Adrenal gland (tissue), 12 donors: ENCODE measurements around the gene TPP2. TPM values are rescaled to one million over a fixed set of nuclear protein-coding genes. Genes with fewer than 3 reads are reported as not detected.

Experiments used
- DNase-seq, 7 donors: peaks; one replicate each; pipeline ENCODE4 v3.0.0-alpha.2; 2019 to 2020
- H3K27ac ChIP-seq, 5 donors: fragments of 200-600 bp; sonication (generic) in 4 of 5; 1 replicate in 3 of 5; 2 replicates in 2 of 5; pipeline versions ENCODE4 v1.5.1 to v1.8.0; 2016 to 2020; ENCODE audit warnings: mild to moderate bottlenecking in 1 of 5
- H3K27me3 ChIP-seq: fragments of 200-600 bp; 2 replicates; pipeline ENCODE4 v1.8.0; 2021
- H3K36me3 ChIP-seq, 2 donors: fragments of 200-600 bp; replicated peaks in 1 of 2; 1 replicate in 1 of 2; 2 replicates in 1 of 2; pipeline versions ENCODE4 v1.5.1 to v1.8.0; 2018 to 2022
- H3K4me1 ChIP-seq, 2 donors: fragments of 200-600 bp; replicated peaks in 1 of 2; 1 replicate in 1 of 2; 2 replicates in 1 of 2; pipeline versions ENCODE4 v1.5.1 to v1.8.0; 2018 to 2021
- H3K4me3 ChIP-seq, 4 donors: fragments of 200-600 bp; sonication (generic) in 3 of 4; one replicate each; pipeline ENCODE4 v1.5.1; 2016 to 2018
- H3K9me3 ChIP-seq, 3 donors: fragments of 200-600 bp; sonication (generic) in 1 of 3; replicated peaks in 1 of 3; 1 replicate in 2 of 3; 2 replicates in 1 of 3; pipeline versions ENCODE4 v1.5.1 to v1.8.0; 2016 to 2021
- CTCF ChIP-seq, 6 experiments: fragments of 450-650 bp in 4 of 6; fragments of 200-600 bp in 2 of 6; sonication (generic) in 1 of 6; IDR thresholded peaks; 1 replicate in 5 of 6; 2 replicates in 1 of 6; pipeline versions ENCODE4 v1.5.1 to v1.8.0; 2016 to 2021; ENCODE audit warnings: antibody characterized with exemption in 6 of 6, mild to moderate bottlenecking in 2 of 6, moderate library complexity in 1 of 6
- POLR2A ChIP-seq, 2 donors: fragments of 450-650 bp; IDR thresholded peaks; one replicate each; pipeline ENCODE4 v1.6.1; 2017; ENCODE audit warnings: antibody characterized with exemption in 2 of 2, mild to moderate bottlenecking in 2 of 2, moderate library complexity in 1 of 2
- WGBS, 4 donors: extraction: QIAGEN DNeasy Blood & Tissue Kit in 2 of 4; methylation state at CpG; one replicate each; pipeline versions ENCODE4 v1.1.5 to v1.1.7; 2013 to 2017; 5-methylcytosine and 5-hydroxymethylcytosine counted together
- intact Hi-C, 2 donors: fragments of 100-400 bp; cut with DNase I; formaldehyde crosslinking; loops; one replicate each; pipeline versions ENCODE4 v1.14.1 to v1.15.0; 2022 to 2023
- polyA plus RNA-seq, 3 donors: library from polyadenylated mRNA; stranded (reverse); fragments of 200-250 nt in 2 of 3; fragments of 350-450 nt in 1 of 3; fragmentation: Illumina TruSeq in 1 of 3; extraction: RNeasy Lipid Tissue Mini Kit (QIAGEN cat#74804) in 1 of 3; gene quantifications; one replicate each; pipeline ENCODE4 v1.2.3, GENCODE V29; 2013 to 2014
- total RNA-seq, 9 donors: library from RNA; depleted of rRNA in 4 of 9; stranded (reverse); fragments of >200 nt in 4 of 9; fragments of 120-200 nt in 1 of 9; fragmentation: NEBNext Ultra II Directional in 1 of 9; extraction: Animal tissue kit (Norgen Biotek cat#: 25700) in 1 of 9; gene quantifications; one replicate each; pipeline versions ENCODE4 v1.1.0 to v1.2.4, GENCODE V29; 2013 to 2023
- donor health status: healthy with polysubstance abuse.
- donor health status: Bipolar disorder and iron deficiency.
- donor health status: DM: yes; HTN: yes; CAD: no.
- donor health status: DM: no; HTN: no; CAD: no.
- donor health status: DM: no; HTN: no; CAD: no.
- donor health status: DM: yes; HTN: yes; CAD: no.

TPP2 gene
- total and polyA plus RNA-seq, 12 donors, result 13.8 to 50.6 (median 25.7) TPM

- Histone ChIP-seq H3K9me3 (no peaks in the 10 kb centered on the region), H3K27me3 (no peaks in the 10 kb centered on the region), H3K27ac (no peak overlapping the region), H3K4me3 (no peak overlapping the region), H3K36me3 (peaks cover 0 to 16% of the 10 kb centered on the region in 2 donors), H3K4me1 (no peaks in the 10 kb centered on the region)
- intact Hi-C loops, result no loop called here
- 71 to 79% (median 76%) methylated on average over 3 of the region's 3 CpGs for WGBS, 4 donors
- TF ChIP-seq CTCF (IDR thresholded peaks at IDR 0.05) (no peak), POLR2A (IDR thresholded peaks at IDR 0.05) (no peak)
- DNase-seq, result no peak
Measured at GRCh38 chr13:102682727-102683126, 85.9 kb downstream of the TPP2 start.

DNA sequence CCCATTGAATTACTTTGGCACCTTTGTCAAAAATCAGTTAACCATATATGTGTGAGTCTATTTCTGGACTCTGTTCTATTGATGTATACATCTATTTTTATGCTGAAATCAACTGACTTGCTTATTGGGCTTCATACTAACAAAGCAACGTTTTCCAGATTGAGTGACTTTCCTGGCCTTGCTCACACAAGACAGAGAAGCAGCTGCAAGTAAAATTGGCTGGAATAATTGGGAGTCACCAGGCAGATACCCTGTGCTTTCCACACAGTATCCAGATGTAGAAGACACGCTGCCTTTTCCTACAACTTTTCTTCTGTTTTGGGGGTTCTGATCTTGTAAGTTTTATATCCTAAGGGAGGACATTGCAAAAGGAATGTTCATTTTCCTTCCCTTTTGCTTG is 86.9 kb downstream of the TPP2 start:
- TF ChIP-seq CTCF (IDR thresholded peaks at IDR 0.05) (no peak), POLR2A (IDR thresholded peaks at IDR 0.05) (no peak)
- no peak for DNase-seq
- H3K4me3 ChIP-seq, result no peak overlapping the region
- WGBS, 4 donors, result 58 to 69% (median 63%) methylated on average over 2 of the region's 2 CpGs
- H3K4me1 ChIP-seq, result no peaks in the 10 kb centered on the region
- H3K36me3 ChIP-seq, result peaks cover 0 to 11% of the 10 kb centered on the region in 2 donors
- intact Hi-C loops, result no loop called here
- H3K27me3 ChIP-seq, result no peaks in the 10 kb centered on the region
- H3K27ac ChIP-seq, result no peak overlapping the region
- H3K9me3 ChIP-seq, result no peaks in the 10 kb centered on the region

DNA sequence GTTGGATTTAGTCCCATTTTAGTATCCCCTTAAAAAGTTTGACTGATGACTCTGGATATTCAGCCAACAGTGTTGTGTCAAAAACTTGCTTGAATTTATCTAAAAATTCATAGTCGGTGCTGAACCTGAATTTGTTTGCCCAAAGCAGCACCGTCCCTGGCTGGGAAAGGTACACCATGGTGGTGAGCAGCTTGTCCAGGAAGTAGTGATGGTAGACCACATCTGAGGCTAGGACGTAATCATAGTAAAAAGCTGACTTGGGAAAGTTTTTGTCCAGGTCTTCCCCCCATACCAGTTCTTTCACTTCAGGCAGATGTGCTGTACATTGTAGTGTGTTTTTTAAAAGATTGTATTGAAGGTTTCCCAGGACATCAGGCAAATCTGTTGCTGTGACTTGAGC is 89.2 kb downstream of the TPP2 start:
- Histone ChIP-seq H3K27me3 (peaks cover 6% of the 10 kb centered on the region), H3K4me1 (no peaks in the 10 kb centered on the region), H3K27ac (no peak overlapping the region), H3K9me3 (no peaks in the 10 kb centered on the region), H3K36me3 (no peaks in the 10 kb centered on the region), H3K4me3 (no peak overlapping the region)
- TF ChIP-seq CTCF (IDR thresholded peaks at IDR 0.05) (no peak), POLR2A (IDR thresholded peaks at IDR 0.05) (no peak)
- intact Hi-C loops, result no loop called here
- no peak for DNase-seq
- 71 to 82% (median 77%) methylated on average over 3 of the region's 3 CpGs for WGBS, 4 donors

- TF ChIP-seq CTCF (IDR thresholded peaks at IDR 0.05), result no peak
- TF ChIP-seq POLR2A (IDR thresholded peaks at IDR 0.05), result no peak
- Histone ChIP-seq H3K27ac (no peak overlapping the region), H3K4me3 (no peak overlapping the region), H3K9me3 (no peaks in the 10 kb centered on the region), H3K27me3 (peaks cover 18% of the 10 kb centered on the region), H3K36me3 (no peaks in the 10 kb centered on the region), H3K4me1 (no peaks in the 10 kb centered on the region)
- WGBS, 4 donors, result 74 to 80% (median 78%) methylated on average over 7 of the region's 7 CpGs
- intact Hi-C loops, result no loop called here
- no peak for DNase-seq
Measured at GRCh38 chr13:102687520-102687919, 90.7 kb downstream of the TPP2 start.
